ENCODE data around the gene ADRA1B. TPM values are rescaled to one million over a fixed set of nuclear protein-coding genes. Genes with fewer than 3 reads are reported as not detected.

Gene ADRA1B
- total RNA-seq, 1 donor from 2014 or later, result 1.9 TPM

DNA sequence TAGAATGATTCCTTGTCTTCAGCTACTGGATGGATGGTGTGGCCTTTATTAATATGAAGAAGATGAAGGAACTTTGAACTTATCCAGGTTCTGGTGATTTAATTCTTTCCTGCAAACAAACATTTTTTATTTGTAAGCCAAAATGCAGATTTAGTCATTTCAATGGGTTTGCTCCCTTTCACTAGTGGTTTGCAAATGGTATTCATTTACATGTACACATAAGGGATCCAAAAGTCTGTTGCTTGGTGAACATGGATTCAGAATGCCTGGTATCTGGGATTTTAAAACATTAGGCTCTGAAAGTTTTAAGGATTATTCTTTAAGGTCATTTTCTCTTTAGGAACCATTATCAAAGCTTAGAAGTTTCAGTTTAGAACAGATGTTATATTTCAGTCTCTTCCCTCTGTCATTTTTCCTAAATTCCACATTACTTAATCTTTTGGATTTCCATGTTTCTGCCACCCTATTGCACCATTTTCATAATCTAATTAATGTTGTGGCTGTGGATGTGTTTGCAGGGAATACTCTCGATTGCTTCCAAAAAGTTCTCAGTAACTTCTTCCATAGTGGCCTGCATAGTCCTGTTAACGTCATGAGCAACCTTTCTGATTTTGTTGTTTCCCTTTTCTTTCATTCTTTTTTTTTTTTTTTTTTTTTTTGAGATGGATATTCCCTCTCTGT lies 102.8 kb downstream of the ADRA1B start:
- Mint-ChIP-seq H3K27me3 (ENCODE audit: low read depth, unreplicated experiment) (no peaks in the 10 kb centered on the region), H3K9me3 (ENCODE audit: unreplicated experiment) (no peaks in the 10 kb centered on the region), H3K4me1 (ENCODE audit: low read depth, unreplicated experiment) (peaks cover 8% of the 10 kb centered on the region), H3K36me3 (ENCODE audit: low read depth, unreplicated experiment) (peaks cover 1% of the 10 kb centered on the region), H3K27ac (ENCODE audit: unreplicated experiment) (no peak overlapping the region), H3K4me3 (ENCODE audit: unreplicated experiment) (no peak overlapping the region)
- Histone ChIP-seq H3K9ac (ENCODE audit: low read length) (no peak overlapping the region), H4K20me1 (ENCODE audit: insufficient read depth, low read length) (peaks cover 49% of the 10 kb centered on the region), H3K79me2 (ENCODE audit: insufficient read depth, low read length) (peaks cover 35% of the 10 kb centered on the region), H3K27me3 (ENCODE audit: insufficient read depth, low read length) (no peaks in the 10 kb centered on the region), H3K4me1 (ENCODE audit: insufficient read depth, low read length) (peaks cover 6% of the 10 kb centered on the region), H3K36me3 (ENCODE audit: insufficient read depth, low read length) (peaks cover 9% of the 10 kb centered on the region), H3K4me3 (ENCODE audit: insufficient read depth, low read depth, low read length) (no peak overlapping the region), H2AFZ (ENCODE audit: low read depth, low read length) (no peak overlapping the region), H3K9me3 (ENCODE audit: insufficient read depth, low read depth, low read length) (no peaks in the 10 kb centered on the region), H3K27ac (ENCODE audit: low read depth, low read length) (no peak overlapping the region), H3K4me2 (ENCODE audit: low read length) (no peak overlapping the region)
- no peak for TF ChIP-seq EZH2 (IDR thresholded peaks at IDR 0.05; ENCODE audit: insufficient read depth, low read length)
- TF ChIP-seq, protein P1, sequence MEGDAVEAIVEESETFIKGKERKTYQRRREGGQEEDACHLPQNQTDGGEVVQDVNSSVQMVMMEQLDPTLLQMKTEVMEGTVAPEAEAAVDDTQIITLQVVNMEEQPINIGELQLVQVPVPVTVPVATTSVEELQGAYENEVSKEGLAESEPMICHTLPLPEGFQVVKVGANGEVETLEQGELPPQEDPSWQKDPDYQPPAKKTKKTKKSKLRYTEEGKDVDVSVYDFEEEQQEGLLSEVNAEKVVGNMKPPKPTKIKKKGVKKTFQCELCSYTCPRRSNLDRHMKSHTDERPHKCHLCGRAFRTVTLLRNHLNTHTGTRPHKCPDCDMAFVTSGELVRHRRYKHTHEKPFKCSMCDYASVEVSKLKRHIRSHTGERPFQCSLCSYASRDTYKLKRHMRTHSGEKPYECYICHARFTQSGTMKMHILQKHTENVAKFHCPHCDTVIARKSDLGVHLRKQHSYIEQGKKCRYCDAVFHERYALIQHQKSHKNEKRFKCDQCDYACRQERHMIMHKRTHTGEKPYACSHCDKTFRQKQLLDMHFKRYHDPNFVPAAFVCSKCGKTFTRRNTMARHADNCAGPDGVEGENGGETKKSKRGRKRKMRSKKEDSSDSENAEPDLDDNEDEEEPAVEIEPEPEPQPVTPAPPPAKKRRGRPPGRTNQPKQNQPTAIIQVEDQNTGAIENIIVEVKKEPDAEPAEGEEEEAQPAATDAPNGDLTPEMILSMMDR (IDR thresholded peaks at IDR 0.05; ENCODE audit: insufficient read depth, low read depth, low read length), result no peak
- FAIRE-seq (no peak), DNase-seq (ENCODE audit: low read depth) (no peak)

DNA sequence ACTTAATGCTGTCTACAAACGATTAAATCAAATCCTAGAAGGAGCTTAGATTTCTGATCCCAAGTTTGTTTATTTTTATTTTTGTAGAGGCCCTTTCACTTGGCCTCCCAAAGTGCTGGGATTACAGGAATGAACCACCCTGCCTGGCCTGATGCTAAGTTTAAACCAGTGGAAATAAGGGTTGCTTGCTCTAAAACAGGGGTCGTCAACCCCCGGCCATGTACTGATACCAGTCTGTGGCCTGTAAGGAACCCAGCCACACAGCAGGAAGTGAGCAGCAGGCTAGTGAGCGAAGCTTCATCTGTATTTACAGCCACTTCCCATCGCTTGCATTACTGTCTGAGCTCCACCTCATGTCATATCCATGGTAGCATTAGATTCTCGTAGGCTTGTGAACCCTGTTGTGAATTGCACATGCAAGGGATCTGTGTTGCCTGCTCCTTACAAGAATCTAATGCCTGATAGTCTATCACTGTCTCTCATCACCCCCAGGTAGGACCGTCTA lies 104.0 kb downstream of the ADRA1B start:
- Histone ChIP-seq H3K27ac (ENCODE audit: low read depth, low read length) (no peak overlapping the region), H4K20me1 (ENCODE audit: insufficient read depth, low read length) (peaks cover 50% of the 10 kb centered on the region), H3K4me1 (ENCODE audit: insufficient read depth, low read length) (peaks cover 6% of the 10 kb centered on the region), H3K27me3 (ENCODE audit: insufficient read depth, low read length) (no peaks in the 10 kb centered on the region), H3K36me3 (ENCODE audit: insufficient read depth, low read length) (peaks cover 6% of the 10 kb centered on the region), H3K9me3 (ENCODE audit: insufficient read depth, low read depth, low read length) (no peaks in the 10 kb centered on the region), H3K4me2 (ENCODE audit: low read length) (no peak overlapping the region), H3K4me3 (ENCODE audit: insufficient read depth, low read depth, low read length) (no peak overlapping the region), H3K9ac (ENCODE audit: low read length) (no peak overlapping the region), H2AFZ (ENCODE audit: low read depth, low read length) (no peak overlapping the region), H3K79me2 (ENCODE audit: insufficient read depth, low read length) (peaks cover 37% of the 10 kb centered on the region)
- DNase-seq (ENCODE audit: low read depth) (no peak), FAIRE-seq (no peak)
- H3K27me3 Mint-ChIP-seq (ENCODE audit: low read depth, unreplicated experiment), result no peaks in the 10 kb centered on the region
- H3K27ac Mint-ChIP-seq (ENCODE audit: unreplicated experiment), result no peak overlapping the region
- H3K9me3 Mint-ChIP-seq (ENCODE audit: unreplicated experiment), result no peaks in the 10 kb centered on the region
- H3K36me3 Mint-ChIP-seq (ENCODE audit: low read depth, unreplicated experiment), result peaks cover 1% of the 10 kb centered on the region
- TF ChIP-seq EZH2 (IDR thresholded peaks at IDR 0.05; ENCODE audit: insufficient read depth, low read length), result no peak
- TF ChIP-seq, protein P1 (IDR thresholded peaks at IDR 0.05; ENCODE audit: insufficient read depth, low read depth, low read length), result no peak
- peaks cover 8% of the 10 kb centered on the region for H3K4me1 Mint-ChIP-seq (ENCODE audit: low read depth, unreplicated experiment)
- no peak overlapping the region for H3K4me3 Mint-ChIP-seq (ENCODE audit: unreplicated experiment)

DNA sequence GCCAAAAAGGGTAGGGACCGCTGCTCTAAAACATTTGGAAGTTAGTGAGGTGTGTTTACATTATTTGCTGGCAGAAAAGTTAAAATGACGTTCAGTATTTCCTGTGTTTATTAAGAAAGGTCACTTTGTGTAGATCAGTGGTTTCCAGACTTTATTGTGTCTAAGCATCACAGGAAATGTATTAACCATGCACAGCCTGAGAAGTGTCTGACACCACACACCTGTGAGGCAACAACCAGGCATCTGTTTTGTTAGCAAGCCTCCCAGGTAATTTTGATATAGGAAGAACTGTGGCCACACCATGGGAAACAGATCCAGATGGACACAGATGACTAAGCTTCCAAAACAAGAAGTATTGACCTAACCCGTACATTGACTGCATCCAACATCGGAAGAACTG lies 104.7 kb downstream of the ADRA1B start:
- Histone ChIP-seq H3K4me1 (ENCODE audit: insufficient read depth, low read length) (peaks cover 6% of the 10 kb centered on the region), H3K27me3 (ENCODE audit: insufficient read depth, low read length) (no peaks in the 10 kb centered on the region), H3K9ac (ENCODE audit: low read length) (no peak overlapping the region), H3K4me2 (ENCODE audit: low read length) (peak overlapping the region; percentile 7), H3K9me3 (ENCODE audit: insufficient read depth, low read depth, low read length) (no peaks in the 10 kb centered on the region), H3K4me3 (ENCODE audit: insufficient read depth, low read depth, low read length) (no peak overlapping the region), H4K20me1 (ENCODE audit: insufficient read depth, low read length) (peaks cover 51% of the 10 kb centered on the region), H2AFZ (ENCODE audit: low read depth, low read length) (no peak overlapping the region), H3K36me3 (ENCODE audit: insufficient read depth, low read length) (peaks cover 6% of the 10 kb centered on the region), H3K27ac (ENCODE audit: low read depth, low read length) (no peak overlapping the region), H3K79me2 (ENCODE audit: insufficient read depth, low read length) (peaks cover 35% of the 10 kb centered on the region)
- peak; percentile 13 for DNase-seq (ENCODE audit: low read depth)
- Mint-ChIP-seq H3K4me3 (ENCODE audit: unreplicated experiment) (no peak overlapping the region), H3K4me1 (ENCODE audit: low read depth, unreplicated experiment) (peaks cover 8% of the 10 kb centered on the region), H3K27me3 (ENCODE audit: low read depth, unreplicated experiment) (no peaks in the 10 kb centered on the region), H3K9me3 (ENCODE audit: unreplicated experiment) (no peaks in the 10 kb centered on the region), H3K27ac (ENCODE audit: unreplicated experiment) (no peak overlapping the region), H3K36me3 (ENCODE audit: low read depth, unreplicated experiment) (peaks cover 2% of the 10 kb centered on the region)
- no peak for FAIRE-seq
- TF ChIP-seq, protein P1 (IDR thresholded peaks at IDR 0.05; ENCODE audit: insufficient read depth, low read depth, low read length), result no peak
- TF ChIP-seq EZH2 (IDR thresholded peaks at IDR 0.05; ENCODE audit: insufficient read depth, low read length), result no peak
